Fibroblast of lung (primary cell): ENCODE measurements around the gene SGK2. TPM values are rescaled to one million over a fixed set of nuclear protein-coding genes. Genes with fewer than 3 reads are reported as not detected.
"Not testable (repeated sequence)": the region's sequence is repeated elsewhere in the genome, so short reads cannot be mapped to it uniquely, and the experiment has no call there.

Experiments used
- DNase-seq, 2 donors: peaks; one replicate each; pipeline versions ENCODE4 v3.0.0 to v3.0.0-alpha.2; 2010; ENCODE audit warnings: low read depth in 2 of 2
- H2AFZ ChIP-seq: 2 replicates; pipeline ENCODE4 v1.5.1; 2012; ENCODE audit warnings: low read length, control low read depth, inconsistent platforms
- H3K27ac ChIP-seq: 2 replicates; pipeline ENCODE4 v1.5.1; 2011; ENCODE audit warnings: low read length, control low read depth; ENCODE audit not compliant: insufficient read depth
- H3K27me3 ChIP-seq: 2 replicates; pipeline ENCODE4 v1.5.1; 2011; ENCODE audit warnings: mild to moderate bottlenecking, low read length; ENCODE audit not compliant: control insufficient read depth, insufficient read depth
- H3K36me3 ChIP-seq: 2 replicates; pipeline ENCODE4 v1.5.1; 2011; ENCODE audit warnings: low read length; ENCODE audit not compliant: control insufficient read depth, insufficient read depth
- H3K4me1 ChIP-seq: 2 replicates; pipeline ENCODE4 v1.5.1; 2011; ENCODE audit warnings: low read length; ENCODE audit not compliant: control insufficient read depth, insufficient read depth; ENCODE audit errors: extremely low read depth
- H3K4me2 ChIP-seq: 2 replicates; pipeline ENCODE4 v1.5.1; 2011; ENCODE audit warnings: low read length, control low read depth; ENCODE audit not compliant: insufficient read depth; ENCODE audit errors: extremely low read depth
- H3K4me3 ChIP-seq, 4 experiments: fragments of 200-600 bp in 1 of 4; sonication (generic) in 1 of 4; replicated peaks in 1 of 4; 2 replicates each; pipeline ENCODE4 v1.5.1; 2011 to 2016; ENCODE audit warnings: low read length in 4 of 4, low read depth in 3 of 4, mild to moderate bottlenecking in 3 of 4, control low read depth in 2 of 4, inconsistent platforms in 1 of 4, mixed read lengths in 1 of 4; ENCODE audit not compliant: insufficient read depth in 1 of 4; ENCODE audit errors: control extremely low read depth in 1 of 4
- H3K79me2 ChIP-seq: 2 replicates; pipeline ENCODE4 v1.5.1; 2012; ENCODE audit warnings: mild to moderate bottlenecking, low read length, inconsistent platforms; ENCODE audit not compliant: control insufficient read depth, insufficient read depth
- H3K9ac ChIP-seq: 2 replicates; pipeline ENCODE4 v1.5.1; 2011; ENCODE audit warnings: mild to moderate bottlenecking, low read length, control low read depth; ENCODE audit not compliant: insufficient read depth
- H3K9me3 ChIP-seq: 2 replicates; pipeline ENCODE4 v1.5.1; 2012; ENCODE audit warnings: low read depth, low read length; ENCODE audit not compliant: control insufficient read depth, insufficient read depth
- H4K20me1 ChIP-seq: 2 replicates; pipeline ENCODE4 v1.5.1; 2011; ENCODE audit warnings: low read length; ENCODE audit not compliant: control insufficient read depth, insufficient read depth; ENCODE audit errors: extremely low read depth
- EZH2 ChIP-seq: IDR thresholded peaks from 2 replicates; pipeline ENCODE4 v1.5.1; 2012; ENCODE audit warnings: low read length, control low read depth, mild to moderate bottlenecking; ENCODE audit errors: missing control alignments
- polyA plus RNA-seq, 2 donors: library from polyadenylated mRNA; depleted of rRNA in 1 of 2; stranded (reverse) in 1 of 2; unstranded in 1 of 2; fragments of >200 nt; gene quantifications; 2 replicates each; pipeline ENCODE4 v1.2.1, GENCODE V29; 2011 to 2012; ENCODE audit warnings: missing spikeins in 1 of 2
- total RNA-seq: library from RNA; depleted of rRNA; stranded (reverse); fragments of >200 nt; gene quantifications from 2 replicates; pipeline ENCODE4 v1.2.1, GENCODE V29; 2014
- TF ChIP-seq, protein P1 (sequence below), 2 donors: IDR thresholded peaks in 1 of 2; conservative IDR thresholded peaks in 1 of 2; 1 replicate in 1 of 2; 2 replicates in 1 of 2; pipeline ENCODE4 v1.5.1; 2011 to 2012; ENCODE audit warnings: low read length in 2 of 2, control low read depth in 1 of 2, inconsistent platforms in 1 of 2, low read depth in 1 of 2, mild to moderate bottlenecking in 1 of 2

The SGK2 gene
- total and polyA plus RNA-seq, 2 donors (not counting 1 experiment from before 2014, with no cell fraction given), result 0.05 to 0.66 TPM

DNA sequence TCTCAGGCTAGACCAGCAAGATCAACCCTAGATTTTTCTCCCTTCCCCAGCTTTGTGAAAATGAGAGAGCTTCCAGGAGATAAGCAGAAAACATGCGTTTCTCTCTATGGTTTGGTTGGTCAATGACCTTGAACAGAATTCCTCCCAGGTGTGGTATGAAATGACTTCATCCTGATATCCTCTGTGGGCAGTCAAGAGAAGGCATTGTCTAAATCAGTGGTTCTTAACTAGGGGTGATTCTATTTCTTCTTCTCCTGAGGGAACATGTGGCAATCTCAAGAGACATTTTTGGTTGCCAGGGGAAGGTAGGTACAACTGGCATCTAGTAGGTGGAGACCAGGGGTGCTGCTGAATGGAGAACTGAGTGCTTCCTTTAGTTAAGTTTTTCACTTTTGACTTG, 44.3 kb downstream of the SGK2 start:
- Histone ChIP-seq H3K36me3 (peaks cover 2% of the 10 kb centered on the region), H3K4me3 (no peak overlapping the region), H3K27ac (no peak overlapping the region), H3K4me1 (no peaks in the 10 kb centered on the region), H4K20me1 (no peaks in the 10 kb centered on the region), H3K4me2 (no peak overlapping the region), H3K9me3 (no peaks in the 10 kb centered on the region), H3K79me2 (no peaks in the 10 kb centered on the region), H3K9ac (no peak overlapping the region), H2AFZ (no peak overlapping the region), H3K27me3 (no peaks in the 10 kb centered on the region)
- TF ChIP-seq EZH2, result no peak
- TF ChIP-seq, protein P1, sequence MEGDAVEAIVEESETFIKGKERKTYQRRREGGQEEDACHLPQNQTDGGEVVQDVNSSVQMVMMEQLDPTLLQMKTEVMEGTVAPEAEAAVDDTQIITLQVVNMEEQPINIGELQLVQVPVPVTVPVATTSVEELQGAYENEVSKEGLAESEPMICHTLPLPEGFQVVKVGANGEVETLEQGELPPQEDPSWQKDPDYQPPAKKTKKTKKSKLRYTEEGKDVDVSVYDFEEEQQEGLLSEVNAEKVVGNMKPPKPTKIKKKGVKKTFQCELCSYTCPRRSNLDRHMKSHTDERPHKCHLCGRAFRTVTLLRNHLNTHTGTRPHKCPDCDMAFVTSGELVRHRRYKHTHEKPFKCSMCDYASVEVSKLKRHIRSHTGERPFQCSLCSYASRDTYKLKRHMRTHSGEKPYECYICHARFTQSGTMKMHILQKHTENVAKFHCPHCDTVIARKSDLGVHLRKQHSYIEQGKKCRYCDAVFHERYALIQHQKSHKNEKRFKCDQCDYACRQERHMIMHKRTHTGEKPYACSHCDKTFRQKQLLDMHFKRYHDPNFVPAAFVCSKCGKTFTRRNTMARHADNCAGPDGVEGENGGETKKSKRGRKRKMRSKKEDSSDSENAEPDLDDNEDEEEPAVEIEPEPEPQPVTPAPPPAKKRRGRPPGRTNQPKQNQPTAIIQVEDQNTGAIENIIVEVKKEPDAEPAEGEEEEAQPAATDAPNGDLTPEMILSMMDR (conservative IDR thresholded peaks at IDR 0.05 in 1 of 2, IDR thresholded peaks at IDR 0.05 in 1 of 2; ENCODE audit: low read depth in 1 of 2, low read length in 2 of 2), result no peak
- no peak for DNase-seq

DNA sequence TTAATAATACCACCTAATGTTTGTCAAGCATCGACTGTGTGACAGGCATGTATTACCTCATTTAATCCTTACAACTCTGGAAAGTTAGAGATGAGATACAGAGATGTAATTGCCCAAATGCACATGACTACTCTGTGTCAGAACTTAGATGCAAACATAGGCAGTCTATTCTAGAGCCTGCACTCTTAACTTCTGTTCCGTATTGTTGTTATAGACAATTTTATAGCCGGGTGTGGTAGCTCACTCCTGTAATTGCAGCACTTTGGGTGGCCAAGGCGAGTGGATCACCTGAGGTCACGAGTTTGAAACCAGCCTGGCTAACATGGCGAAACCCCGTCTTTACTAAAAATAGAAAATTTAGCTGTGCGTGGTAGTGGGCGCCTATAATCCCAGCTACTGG, 46.9 kb downstream of the SGK2 start:
- TF ChIP-seq, protein P1 (conservative IDR thresholded peaks at IDR 0.05 in 1 of 2, IDR thresholded peaks at IDR 0.05 in 1 of 2; ENCODE audit: low read depth in 1 of 2, low read length in 2 of 2), result no peak
- no peak for TF ChIP-seq EZH2
- H3K27me3 ChIP-seq, result no peaks in the 10 kb centered on the region
- DNase-seq, result no peak
- no peak overlapping the region for H3K9ac ChIP-seq
- H3K4me3 ChIP-seq, result no peak overlapping the region
- no peaks in the 10 kb centered on the region for H3K4me1 ChIP-seq
- H4K20me1 ChIP-seq, result no peaks in the 10 kb centered on the region
- H3K79me2 ChIP-seq, result no peaks in the 10 kb centered on the region
- H2AFZ ChIP-seq, result no peak overlapping the region
- no peak overlapping the region for H3K4me2 ChIP-seq
- no peaks in the 10 kb centered on the region for H3K36me3 ChIP-seq
- H3K9me3 ChIP-seq, result no peaks in the 10 kb centered on the region
- H3K27ac ChIP-seq, result no peak overlapping the region

DNA sequence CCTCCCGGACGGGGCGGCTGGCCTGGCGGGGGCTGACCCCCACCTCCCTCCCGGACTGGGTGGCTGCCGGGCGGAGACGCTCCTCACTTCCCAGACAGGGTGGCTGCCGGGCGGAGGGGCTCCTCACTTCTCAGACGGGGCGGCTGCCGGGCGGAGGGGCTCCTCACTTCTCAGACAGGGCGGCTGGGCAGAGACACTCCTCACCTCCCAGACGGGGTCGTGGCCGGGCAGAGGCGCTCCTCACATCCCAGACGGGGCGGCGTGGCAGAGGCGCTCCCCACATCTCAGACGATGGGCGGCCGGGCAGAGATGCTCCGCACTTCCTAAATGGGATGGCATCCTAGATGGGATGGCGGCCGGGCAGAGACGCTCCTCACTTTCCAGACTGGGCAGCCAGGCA, 48.5 kb downstream of the SGK2 start:
- H3K4me2 ChIP-seq, H2AFZ ChIP-seq, H3K27me3 ChIP-seq, H3K9me3 ChIP-seq, H3K36me3 ChIP-seq, H3K9ac ChIP-seq, H3K4me1 ChIP-seq, H3K4me3 ChIP-seq, H4K20me1 ChIP-seq, H3K27ac ChIP-seq, H3K79me2 ChIP-seq, DNase-seq: not testable (repeated sequence)
